MM.1S (cell line): Measurements from ENCODE around the gene TOR1A.
A peak's percentile ranks its signal among the peaks of the same experiment; 100 is the strongest.

ENCODE experiments used
- DNase-seq: peaks from one replicate; pipeline ENCODE4 v3.0.0-alpha.2; 2015
- H2AFZ ChIP-seq: fragments of 300-600 bp; sonication (generic); 2 replicates; pipeline ENCODE4 v1.6.0; 2016; ENCODE audit warnings: antibody characterized with exemption, low read length
- H3F3A ChIP-seq: fragments of 300-600 bp; sonication (generic); 2 replicates; pipeline ENCODE4 v1.6.1; 2016; ENCODE audit warnings: mild to moderate bottlenecking, antibody characterized with exemption, low read length, moderate library complexity, mixed read lengths; ENCODE audit not compliant: insufficient read depth
- H3K27ac ChIP-seq: fragments of 300-600 bp; sonication (generic); 2 replicates; pipeline ENCODE4 v1.5.1; 2016; ENCODE audit warnings: mild to moderate bottlenecking, low read length
- H3K27me3 ChIP-seq: fragments of 300-600 bp; sonication (generic); replicated peaks from 2 replicates; pipeline ENCODE4 v1.6.0; 2016; ENCODE audit warnings: low read length; ENCODE audit not compliant: insufficient read depth
- H3K36me3 ChIP-seq: fragments of 300-600 bp; sonication (generic); replicated peaks from 2 replicates; pipeline ENCODE4 v1.6.1; 2016; ENCODE audit warnings: mild to moderate bottlenecking, low read length, mixed read lengths; ENCODE audit not compliant: insufficient read depth
- H3K4me1 ChIP-seq: fragments of 300-600 bp; sonication (generic); 2 replicates; pipeline ENCODE4 v1.6.1; 2016; ENCODE audit warnings: low read length, mixed read lengths
- H3K4me2 ChIP-seq: fragments of 300-600 bp; sonication (generic); 2 replicates; pipeline ENCODE4 v1.6.0; 2016; ENCODE audit warnings: low read depth, low read length
- H3K4me3 ChIP-seq: fragments of 300-600 bp; sonication (generic); 2 replicates; pipeline ENCODE4 v1.5.1; 2016; ENCODE audit warnings: low read length, mixed read lengths
- H3K79me2 ChIP-seq: fragments of 300-600 bp; sonication (generic); 2 replicates; pipeline ENCODE4 v1.6.1; 2016; ENCODE audit warnings: mixed run types, low read length, mixed read lengths
- H3K9ac ChIP-seq: fragments of 300-600 bp; sonication (generic); 2 replicates; pipeline ENCODE4 v1.6.1; 2016; ENCODE audit warnings: low read length, mixed read lengths
- H3K9me2 ChIP-seq: fragments of 300-600 bp; sonication (generic); replicated peaks from 2 replicates; pipeline ENCODE4 v1.6.1; 2016; ENCODE audit warnings: mild to moderate bottlenecking, low read length, mixed read lengths; ENCODE audit not compliant: insufficient read depth
- H3K9me3 ChIP-seq: fragments of 300-600 bp; sonication (generic); replicated peaks from 2 replicates; pipeline ENCODE4 v1.6.1; 2016; ENCODE audit warnings: mild to moderate bottlenecking, low read length, mixed read lengths; ENCODE audit not compliant: insufficient read depth
- H4K20me1 ChIP-seq: fragments of 300-600 bp; sonication (generic); 2 replicates; pipeline ENCODE4 v1.6.1; 2016; ENCODE audit warnings: mild to moderate bottlenecking, low read length, moderate library complexity, mixed read lengths; ENCODE audit not compliant: insufficient read depth
- EZH2 ChIP-seq: fragments of 300-600 bp; sonication (generic); optimal IDR thresholded peaks from 2 replicates; pipeline ENCODE3; 2017; ENCODE audit warnings: low read depth, mild to moderate bottlenecking, antibody characterized with exemption, low read length, mixed read lengths
- EZH2phosphoT487 ChIP-seq: fragments of 300-600 bp; sonication (generic); IDR thresholded peaks from 2 replicates; pipeline ENCODE4 v1.6.1; 2018; ENCODE audit warnings: antibody characterized with exemption, low read length
- TF ChIP-seq, protein P1 (sequence below): fragments of 300-600 bp; sonication (generic); IDR thresholded peaks from 2 replicates; pipeline ENCODE4 v1.5.1; 2016; ENCODE audit warnings: antibody characterized with exemption, low read length, mixed read lengths

Gene TOR1A

DNA sequence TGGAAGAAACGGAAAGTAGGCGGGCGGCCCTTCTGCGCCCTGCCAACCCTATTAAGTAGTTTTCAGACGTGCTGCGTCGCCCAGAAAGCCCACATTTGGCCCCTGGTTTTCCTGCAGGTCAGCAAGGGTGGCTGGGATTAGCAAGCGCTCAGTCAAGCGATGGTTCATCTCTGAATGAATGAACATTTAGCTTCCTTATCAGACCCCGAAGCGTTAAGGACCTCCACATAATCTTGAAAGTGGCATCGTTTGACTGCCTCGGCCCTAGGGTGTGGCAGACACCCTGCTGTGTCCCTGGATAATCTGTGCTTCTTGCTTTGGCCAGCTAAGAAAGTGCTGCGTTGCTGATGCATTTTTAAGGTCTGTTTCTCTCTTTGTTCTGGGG lies 20.3 kb downstream of the TOR1A start:
- no peaks in the 10 kb centered on the region for H3K9me2 ChIP-seq
- peaks cover 11% of the 10 kb centered on the region for H3K79me2 ChIP-seq
- TF ChIP-seq EZH2 (no peak), EZH2phosphoT487 (no peak)
- TF ChIP-seq, protein P1, sequence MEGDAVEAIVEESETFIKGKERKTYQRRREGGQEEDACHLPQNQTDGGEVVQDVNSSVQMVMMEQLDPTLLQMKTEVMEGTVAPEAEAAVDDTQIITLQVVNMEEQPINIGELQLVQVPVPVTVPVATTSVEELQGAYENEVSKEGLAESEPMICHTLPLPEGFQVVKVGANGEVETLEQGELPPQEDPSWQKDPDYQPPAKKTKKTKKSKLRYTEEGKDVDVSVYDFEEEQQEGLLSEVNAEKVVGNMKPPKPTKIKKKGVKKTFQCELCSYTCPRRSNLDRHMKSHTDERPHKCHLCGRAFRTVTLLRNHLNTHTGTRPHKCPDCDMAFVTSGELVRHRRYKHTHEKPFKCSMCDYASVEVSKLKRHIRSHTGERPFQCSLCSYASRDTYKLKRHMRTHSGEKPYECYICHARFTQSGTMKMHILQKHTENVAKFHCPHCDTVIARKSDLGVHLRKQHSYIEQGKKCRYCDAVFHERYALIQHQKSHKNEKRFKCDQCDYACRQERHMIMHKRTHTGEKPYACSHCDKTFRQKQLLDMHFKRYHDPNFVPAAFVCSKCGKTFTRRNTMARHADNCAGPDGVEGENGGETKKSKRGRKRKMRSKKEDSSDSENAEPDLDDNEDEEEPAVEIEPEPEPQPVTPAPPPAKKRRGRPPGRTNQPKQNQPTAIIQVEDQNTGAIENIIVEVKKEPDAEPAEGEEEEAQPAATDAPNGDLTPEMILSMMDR = no peak
- no peak for DNase-seq
- peak overlapping the region; percentile 66 for H2AFZ ChIP-seq
- peak overlapping the region; percentile 54; the same call in 1 of the 2 replicates for H3K9ac ChIP-seq
- no peaks in the 10 kb centered on the region for H3F3A ChIP-seq
- H3K4me1 ChIP-seq = peaks cover 5% of the 10 kb centered on the region; the same call in 1 of the 2 replicates
- peak overlapping the region; percentile 91 for H3K4me3 ChIP-seq
- no peaks in the 10 kb centered on the region; the same call in 1 of the 2 replicates for H3K27me3 ChIP-seq
- H3K27ac ChIP-seq = no peak overlapping the region
- H3K9me3 ChIP-seq = no peaks in the 10 kb centered on the region
- H3K36me3 ChIP-seq = no peaks in the 10 kb centered on the region
- no peaks in the 10 kb centered on the region for H4K20me1 ChIP-seq
- H3K4me2 ChIP-seq = peak overlapping the region; percentile 98

GRCh38 chr9:129802833-129803675 lies 20.9 kb downstream of the TOR1A start, which contains the start of gene TOR1B:
Gene TOR1B, plus strand, starts transcription at chr9:129803184. Its CDS starts 29 bp downstream, at chr9:129803213.
- Histone ChIP-seq H3K9me2 (no peaks in the 10 kb centered on the region), H3K9ac (peak within 1 kb of the TSS; percentile 63; the same call in 1 of the 2 replicates), H3K79me2 (peaks cover 11% of the 10 kb centered on the region), H3K36me3 (no peaks in the 10 kb centered on the region), H2AFZ (peak within 1 kb of the TSS; percentile 83), H3K27ac (peak within 1 kb of the TSS; percentile 32; the same call in 1 of the 2 replicates), H4K20me1 (no peaks in the 10 kb centered on the region), H3K4me3 (peak within 1 kb of the TSS; percentile 91), H3K27me3 (no peaks in the 10 kb centered on the region; the same call in 1 of the 2 replicates), H3K4me1 (peaks cover 5% of the 10 kb centered on the region; the same call in 1 of the 2 replicates), H3K9me3 (no peaks in the 10 kb centered on the region), H3K4me2 (peak within 1 kb of the TSS; percentile 98), H3F3A (no peaks in the 10 kb centered on the region)
- peak; percentile 92 for DNase-seq
- TF ChIP-seq EZH2phosphoT487 (no peak), EZH2 (no peak)
- TF ChIP-seq, protein P1 = no peak

DNA sequence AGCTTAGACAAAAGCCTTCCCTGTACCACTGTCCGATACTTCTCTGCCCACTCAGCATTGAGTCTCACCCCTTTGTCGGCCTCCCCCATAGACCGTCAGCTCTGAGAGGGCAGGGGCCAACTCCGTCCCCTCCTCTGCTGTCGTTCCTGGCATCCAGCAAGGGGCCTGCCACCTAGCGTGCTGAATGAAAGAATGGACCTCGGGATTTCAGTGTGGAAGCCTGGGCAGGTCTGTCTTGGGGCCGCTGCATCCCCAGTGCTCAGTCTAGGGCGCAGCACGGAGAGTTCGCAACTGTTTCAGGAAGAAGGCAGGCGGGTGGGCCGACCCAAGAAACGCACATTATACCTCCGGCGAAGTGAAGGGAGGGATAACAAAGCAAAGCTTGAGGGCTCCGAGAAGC lies 22.4 kb downstream of the TOR1A start:
- no peak overlapping the region for H3K9ac ChIP-seq

More for the DNA sequence above, 22.4 kb downstream of the TOR1A start:
- H3K79me2 ChIP-seq = peaks cover 11% of the 10 kb centered on the region
- H3K9me2 ChIP-seq = no peaks in the 10 kb centered on the region
- no peak overlapping the region for H2AFZ ChIP-seq
- H3K4me1 ChIP-seq = peaks cover 5% of the 10 kb centered on the region; the same call in 1 of the 2 replicates
- peaks cover under 1% of the 10 kb centered on the region; the same call in 1 of the 2 replicates for H3K27me3 ChIP-seq
- no peak for DNase-seq
- no peaks in the 10 kb centered on the region for H4K20me1 ChIP-seq
- H3K9me3 ChIP-seq = no peaks in the 10 kb centered on the region
- no peak overlapping the region for H3K27ac ChIP-seq
- H3F3A ChIP-seq = no peaks in the 10 kb centered on the region
- TF ChIP-seq, protein P1 = no peak
- no peak for TF ChIP-seq EZH2
- no peak for TF ChIP-seq EZH2phosphoT487
- H3K4me3 ChIP-seq = no peak overlapping the region
- H3K36me3 ChIP-seq = no peaks in the 10 kb centered on the region
- H3K4me2 ChIP-seq = no peak overlapping the region
